Measurements from ENCODE around the gene PRDM1.
"Not testable (repeated sequence)": the region's sequence is repeated elsewhere in the genome, so short reads cannot be mapped to it uniquely, and the experiment has no call there.

PRDM1 gene

DNA sequence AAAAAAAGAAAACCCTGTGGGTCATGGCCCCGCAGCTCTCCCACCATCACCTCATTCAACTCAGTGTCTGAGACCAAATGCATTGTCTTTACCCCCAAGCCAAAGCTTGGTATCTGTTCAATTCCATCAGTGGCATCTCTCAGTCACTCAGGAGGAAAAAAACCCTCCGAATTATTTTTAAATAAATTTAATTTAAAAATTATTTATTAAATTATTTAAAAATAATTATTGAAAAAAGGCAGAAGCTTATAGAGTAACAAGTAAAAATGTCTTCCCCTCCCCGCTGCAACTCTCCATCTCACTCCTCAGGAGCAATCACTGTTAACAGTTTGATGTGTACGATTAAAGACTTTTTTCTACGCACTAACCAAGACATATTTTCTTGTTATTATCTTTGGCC lies 50.7 kb downstream of the PRDM1 start:
- DNase-seq (ENCODE audit: low read depth, low spot score): no peak

GRCh38 chr6:106138151-106138550 lies 52.0 kb downstream of the PRDM1 start:
- no peak for DNase-seq (ENCODE audit: low read depth, low spot score)

- DNase-seq (ENCODE audit: low read depth, low spot score): no peak
Observed at GRCh38 chr6:106141441-106142237, 55.5 kb downstream of the PRDM1 start.

DNA sequence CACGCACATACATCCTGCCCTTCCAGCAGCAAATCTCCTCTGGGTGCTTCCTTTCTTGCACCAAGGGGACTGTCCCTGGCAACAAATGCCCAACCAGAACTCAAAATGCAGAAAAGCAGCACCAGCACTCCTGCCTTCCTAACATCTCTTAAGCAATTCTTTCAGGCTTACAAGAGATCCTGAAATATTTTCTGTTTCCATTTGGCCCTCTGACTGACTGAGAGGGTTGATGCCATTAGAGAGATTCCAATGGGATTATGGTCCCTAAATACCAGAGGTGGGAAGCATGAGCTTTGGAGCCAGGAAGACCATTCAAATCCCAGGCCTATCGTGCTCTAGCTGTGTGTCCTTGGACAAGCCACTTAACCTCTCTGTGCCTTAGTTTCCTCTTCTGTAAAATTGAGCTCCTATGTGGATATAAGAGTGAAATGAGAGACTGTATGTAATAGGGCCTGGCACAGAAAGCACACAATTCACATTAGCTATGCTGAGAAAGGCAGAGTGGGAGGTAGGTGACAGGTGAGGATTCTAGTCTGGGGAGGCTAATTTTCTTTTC lies 56.8 kb downstream of the PRDM1 start:
- no peak for DNase-seq (ENCODE audit: low read depth, low spot score)

- DNase-seq (ENCODE audit: low read depth, low spot score): no peak
Observed at GRCh38 chr6:106143665-106144064, 57.5 kb downstream of the PRDM1 start.

DNA sequence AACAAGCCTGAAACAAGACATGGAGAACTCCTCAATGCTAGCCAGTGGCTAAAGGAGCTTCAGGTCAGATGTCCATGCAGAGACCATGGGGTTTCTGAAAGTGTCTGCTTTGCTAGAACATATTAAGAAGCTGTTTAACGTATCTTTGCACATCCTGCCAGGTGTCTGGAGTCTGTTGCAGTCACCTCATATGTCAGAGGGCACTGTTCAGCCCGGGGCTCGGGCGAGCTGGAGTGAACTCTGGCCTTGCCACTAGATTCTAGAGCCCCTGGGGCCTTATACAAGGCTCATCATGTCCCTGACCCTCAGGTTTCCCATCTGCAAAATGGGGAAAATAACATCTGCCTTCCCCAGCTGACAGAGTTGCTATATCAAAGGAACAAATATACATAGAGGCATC lies 59.0 kb downstream of the PRDM1 start:
- DNase-seq (ENCODE audit: low read depth, low spot score): no peak

DNA sequence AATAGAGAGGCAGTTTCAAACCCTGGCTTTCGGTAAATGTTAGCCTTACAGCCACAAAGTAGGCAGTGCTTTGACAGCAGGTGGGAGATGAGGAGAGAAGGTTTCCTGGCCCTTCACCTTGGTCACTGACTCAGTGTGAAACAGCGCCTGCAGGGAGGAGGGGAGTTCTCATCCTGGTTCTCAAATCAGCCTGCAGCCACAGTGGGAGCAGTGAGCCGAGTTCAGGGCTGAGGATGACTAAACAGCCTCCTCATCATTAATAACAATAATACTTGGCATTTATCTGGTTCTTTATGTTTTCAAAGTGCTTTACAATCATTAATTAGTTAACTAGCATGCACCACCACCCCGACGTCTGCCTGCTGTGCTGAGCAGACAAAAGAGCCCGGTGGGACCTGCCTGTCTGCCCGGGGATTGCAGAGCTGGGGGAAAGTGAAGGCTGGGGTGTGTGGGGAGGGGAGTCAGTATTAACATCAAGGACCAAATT lies 59.6 kb downstream of the PRDM1 start:
- DNase-seq (ENCODE audit: low read depth, low spot score): no peak

DNA sequence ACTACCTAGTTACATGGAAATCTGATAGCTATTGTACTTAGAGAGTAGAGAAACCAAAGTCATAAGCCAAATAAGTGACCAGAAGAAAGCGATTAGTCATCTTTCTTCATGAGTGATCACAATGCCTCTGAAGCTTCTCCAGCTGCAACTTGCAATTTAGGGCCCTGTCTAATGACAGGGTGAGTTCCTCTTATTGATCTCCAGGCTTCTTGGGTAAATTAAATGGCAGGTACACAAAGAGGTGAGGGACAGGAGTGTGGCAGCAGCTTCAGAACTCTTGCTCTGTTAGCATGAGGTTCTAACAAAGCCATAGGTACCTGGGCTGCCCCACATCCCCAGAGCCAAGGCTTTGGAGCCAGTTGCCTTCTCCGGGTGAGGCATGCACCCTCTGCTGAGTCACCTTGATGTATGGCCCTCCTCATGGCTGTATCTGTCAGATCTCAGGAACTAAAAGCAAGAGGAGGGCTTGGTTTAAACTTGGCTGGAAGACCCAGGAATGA lies 60.8 kb downstream of the PRDM1 start:
- DNase-seq (ENCODE audit: low read depth, low spot score): no peak

GRCh38 chr6:106147476-106147875 lies 61.3 kb downstream of the PRDM1 start:
- no peak for DNase-seq (ENCODE audit: low read depth, low spot score)

DNA sequence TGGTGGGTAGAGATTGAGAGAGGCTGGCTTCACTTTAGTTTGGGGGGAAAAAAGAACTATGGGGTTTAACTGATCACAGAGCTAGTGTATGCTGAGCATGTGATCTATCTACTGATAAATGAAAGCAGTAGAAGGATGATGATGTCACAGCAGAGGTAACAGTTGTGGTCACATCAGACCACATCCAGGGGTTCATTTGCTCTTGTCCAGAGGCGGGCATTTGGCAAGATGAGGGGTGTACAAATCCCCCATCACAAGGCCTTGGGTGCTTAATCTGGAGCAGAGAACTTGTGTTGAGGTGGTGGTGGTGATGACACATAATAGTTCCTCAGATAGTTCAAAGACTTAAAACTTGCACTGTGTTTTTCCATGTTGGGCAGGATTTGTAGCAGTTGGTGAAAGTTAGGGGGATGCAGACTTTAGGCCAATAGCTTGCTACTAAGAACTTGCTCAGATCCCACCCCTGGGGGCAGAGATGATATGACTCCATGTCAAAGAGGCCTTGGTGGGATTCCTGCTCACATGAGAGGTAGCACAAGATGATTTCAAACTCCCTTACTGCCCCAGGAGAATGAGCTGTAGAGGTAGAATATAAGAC lies 63.4 kb downstream of the PRDM1 start:
- DNase-seq (ENCODE audit: low read depth, low spot score): no peak

GRCh38 chr6:106152476-106152875 lies 66.3 kb downstream of the PRDM1 start:
- DNase-seq (ENCODE audit: low read depth, low spot score): not testable (repeated sequence)

DNA sequence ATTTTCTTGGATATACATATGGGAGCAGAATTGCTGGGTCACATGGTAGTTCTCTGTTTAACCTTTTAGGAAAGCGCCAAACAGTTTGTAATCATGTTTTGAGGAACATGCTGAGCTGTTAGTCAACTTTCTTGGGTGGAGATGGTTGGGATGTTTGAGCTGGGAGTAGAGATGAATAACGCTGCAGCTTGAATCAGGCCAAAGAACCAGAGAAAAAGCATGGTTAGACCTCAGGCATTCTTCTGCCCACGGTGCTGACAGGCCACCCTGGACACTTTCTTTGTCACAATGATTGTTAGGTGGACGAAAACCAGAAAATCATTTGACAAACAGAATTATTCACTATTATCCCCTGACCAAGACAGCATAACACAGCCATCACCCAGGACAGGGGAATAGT lies 66.8 kb downstream of the PRDM1 start:
- no peak for DNase-seq (ENCODE audit: low read depth, low spot score)

DNA sequence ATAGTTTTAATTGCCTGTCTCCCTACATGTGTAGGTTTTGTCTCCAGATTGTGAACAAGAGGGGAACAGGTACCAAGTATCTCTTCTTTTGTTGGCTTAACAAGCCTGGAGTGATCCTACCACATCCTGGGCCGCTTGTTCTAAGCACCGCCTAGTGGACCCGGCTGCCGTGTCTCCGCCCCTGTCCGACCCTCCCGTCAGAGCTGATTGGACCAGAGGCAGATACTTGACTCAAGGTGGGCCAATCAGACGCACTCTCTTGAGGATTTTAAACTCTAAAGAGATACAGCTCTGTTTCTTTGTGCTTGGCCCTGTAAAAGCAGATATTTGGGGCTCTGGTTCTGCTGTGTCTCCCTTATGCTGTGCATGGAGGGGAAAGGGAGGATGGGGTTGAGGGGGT lies 68.2 kb downstream of the PRDM1 start:
- no peak for DNase-seq (ENCODE audit: low read depth, low spot score)

DNA sequence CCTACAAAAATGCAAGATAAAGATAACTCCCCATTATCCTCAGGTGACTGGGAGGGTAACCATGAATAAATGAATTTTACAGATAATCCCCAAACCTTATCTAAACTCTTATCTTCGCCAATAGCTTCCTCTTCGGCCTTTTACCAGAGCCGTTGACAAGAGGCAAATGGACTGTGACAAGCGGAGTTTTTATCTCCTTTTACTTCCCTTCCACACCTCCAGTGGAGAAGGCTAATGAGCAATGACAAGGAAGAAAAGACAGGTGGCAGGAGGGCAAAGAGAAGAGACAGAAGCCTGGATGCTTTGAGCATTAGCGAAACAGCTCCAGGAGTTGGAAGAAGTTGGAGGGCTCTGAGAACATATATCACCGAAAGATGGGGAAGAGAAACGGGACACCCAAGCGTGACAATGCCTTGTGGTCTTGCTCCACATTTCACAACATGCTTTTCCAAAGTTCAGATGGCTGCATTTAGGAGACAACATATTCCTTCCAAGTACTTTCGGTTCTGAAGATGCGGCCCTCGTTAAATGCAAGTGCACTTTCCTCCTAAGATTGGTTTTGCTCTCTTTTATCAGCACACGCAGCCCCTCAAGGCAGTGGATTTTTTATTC lies 69.2 kb downstream of the PRDM1 start:
- no peak for DNase-seq (ENCODE audit: low read depth, low spot score)

DNA sequence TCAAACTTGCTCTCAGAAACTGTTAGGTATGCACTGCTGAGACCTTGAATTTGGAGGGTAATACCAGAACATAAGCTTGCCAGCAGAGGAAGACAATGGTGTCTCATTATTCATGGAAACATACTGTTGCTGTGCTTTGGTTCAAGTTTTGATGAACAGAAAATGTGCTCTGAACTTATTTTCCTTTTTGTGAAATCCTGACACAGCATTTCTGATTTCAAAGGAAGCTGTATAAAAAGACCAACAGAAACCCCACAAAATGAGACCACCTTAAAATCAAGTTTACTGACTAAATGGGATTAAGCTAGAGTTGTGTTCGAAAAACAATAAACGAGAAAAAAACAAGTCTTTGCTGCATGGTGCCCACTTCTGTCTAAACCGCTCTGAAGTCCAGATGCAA lies 70.3 kb downstream of the PRDM1 start:
- no peak for DNase-seq (ENCODE audit: low read depth, low spot score)

DNA sequence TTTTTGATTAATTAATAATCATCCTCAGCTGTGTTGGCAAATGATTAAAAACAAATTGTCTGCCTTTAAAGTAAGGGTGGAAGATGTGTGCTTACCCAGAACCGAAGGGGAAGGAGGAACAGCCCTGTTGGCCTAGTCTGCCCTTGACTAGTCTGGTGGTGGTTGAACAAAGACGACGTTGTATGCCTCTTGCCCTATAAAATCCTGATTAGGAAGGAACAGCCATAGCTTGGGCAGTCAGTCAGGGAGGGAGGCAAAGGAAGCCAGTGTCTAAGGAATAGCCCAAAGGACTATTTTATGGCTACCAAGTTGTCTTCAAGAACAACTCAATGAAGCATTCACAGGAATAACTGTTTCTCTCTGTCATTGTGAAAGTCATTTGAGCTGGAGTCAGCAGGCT lies 70.7 kb downstream of the PRDM1 start:
- DNase-seq (ENCODE audit: low read depth, low spot score): no peak

DNA sequence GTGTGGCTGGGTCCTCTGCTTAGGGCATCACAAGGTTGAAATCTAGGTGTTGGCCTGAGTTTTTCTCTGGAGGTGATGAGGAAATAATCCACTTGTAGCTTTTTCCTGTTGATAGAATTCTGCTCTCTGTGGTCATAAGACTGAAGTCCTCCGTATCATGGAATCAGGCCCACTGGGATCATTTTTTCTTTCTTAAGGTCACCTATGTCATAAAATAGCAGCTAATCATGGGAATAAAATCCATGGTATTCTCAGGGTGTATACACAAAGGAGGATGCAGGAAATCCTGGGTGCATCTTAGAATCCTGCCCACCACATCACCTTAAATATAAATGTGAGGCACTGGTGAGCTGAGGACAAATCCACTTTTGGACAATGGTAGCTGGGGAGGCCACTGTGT lies 72.7 kb downstream of the PRDM1 start:
- no peak for DNase-seq (ENCODE audit: low read depth, low spot score)

All from iPS DF 19.7 (cell line).